ENCODE data around the gene RNASEH2C. TPM values are rescaled to one million over a fixed set of nuclear protein-coding genes. Genes with fewer than 3 reads are reported as not detected.
"Not testable (repeated sequence)": the region's sequence is repeated elsewhere in the genome, so short reads cannot be mapped to it uniquely, and the experiment has no call there.

Gene RNASEH2C
- polyA plus RNA-seq, 4 donors = 36.9 to 65.1 (median 50.2) TPM

GRCh38 chr11:65745049-65745448, 24.5 kb upstream of the RNASEH2C start:
- WGBS, 3 donors = 90 to 92% (median 92%) methylated on average over 17 of the region's 17 CpGs
- no peaks in the 10 kb centered on the region for H3K4me1 ChIP-seq (ENCODE audit: control insufficient read depth in 3 of 3, insufficient read depth in 2 of 3, low read depth in 1 of 3, low read length in 2 of 3)
- FAIRE-seq (no peak), DNase-seq (no peak)
- no peaks in the 10 kb centered on the region for H3K9me3 ChIP-seq (ENCODE audit: control insufficient read depth in 2 of 2, insufficient read depth in 1 of 2, low read depth in 1 of 2, low read length in 1 of 2)
- peaks cover 0 to 8% (median 4%) of the 10 kb centered on the region in 3 donors for H3K27me3 ChIP-seq (ENCODE audit: control insufficient read depth in 3 of 3, insufficient read depth in 3 of 3, low read length in 3 of 3)
- no peaks in the 10 kb centered on the region for H3K36me3 ChIP-seq (ENCODE audit: control insufficient read depth in 3 of 3, insufficient read depth in 2 of 3, low read depth in 1 of 3, low read length in 3 of 3)
- no peak overlapping the region for H3K27ac ChIP-seq (ENCODE audit: low read depth in 1 of 3, low read length in 2 of 3)
- H3K4me3 ChIP-seq (ENCODE audit: low read depth in 1 of 3, low read length in 3 of 3) = no peak overlapping the region

DNA sequence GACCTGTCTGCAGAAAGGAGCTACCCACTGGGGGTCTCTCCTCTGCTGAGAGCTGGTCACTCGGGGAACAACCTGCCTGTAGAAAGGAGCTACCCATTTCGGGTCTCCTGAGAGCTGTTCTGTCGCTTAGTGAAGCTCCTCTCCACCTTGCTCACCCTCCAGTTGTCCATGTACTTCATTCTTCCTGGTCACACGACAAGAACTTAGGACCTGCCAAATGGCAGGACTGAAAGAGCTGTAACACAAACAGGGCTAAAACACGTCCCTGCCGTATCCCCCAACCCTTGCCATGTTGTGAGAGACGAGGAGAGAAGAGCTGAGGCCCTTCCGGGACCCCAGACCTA, 24.1 kb upstream of the RNASEH2C start:
- Histone ChIP-seq H3K9me3 (ENCODE audit: control insufficient read depth in 2 of 2, insufficient read depth in 1 of 2, low read depth in 1 of 2, low read length in 1 of 2) (no peaks in the 10 kb centered on the region), H3K4me1 (ENCODE audit: control insufficient read depth in 3 of 3, insufficient read depth in 2 of 3, low read depth in 1 of 3, low read length in 2 of 3) (no peaks in the 10 kb centered on the region), H3K27me3 (ENCODE audit: control insufficient read depth in 3 of 3, insufficient read depth in 3 of 3, low read length in 3 of 3) (peaks cover 0 to 8% (median 4%) of the 10 kb centered on the region in 3 donors), H3K36me3 (ENCODE audit: control insufficient read depth in 3 of 3, insufficient read depth in 2 of 3, low read depth in 1 of 3, low read length in 3 of 3) (no peaks in the 10 kb centered on the region), H3K27ac (ENCODE audit: low read depth in 1 of 3, low read length in 2 of 3) (no peak overlapping the region), H3K4me3 (ENCODE audit: low read depth in 1 of 3, low read length in 3 of 3) (no peak overlapping the region)
- WGBS, 3 donors = 78 to 85% (median 81%) methylated on average over 8 of the region's 8 CpGs
- DNase-seq (no peak), FAIRE-seq (no peak)

DNA sequence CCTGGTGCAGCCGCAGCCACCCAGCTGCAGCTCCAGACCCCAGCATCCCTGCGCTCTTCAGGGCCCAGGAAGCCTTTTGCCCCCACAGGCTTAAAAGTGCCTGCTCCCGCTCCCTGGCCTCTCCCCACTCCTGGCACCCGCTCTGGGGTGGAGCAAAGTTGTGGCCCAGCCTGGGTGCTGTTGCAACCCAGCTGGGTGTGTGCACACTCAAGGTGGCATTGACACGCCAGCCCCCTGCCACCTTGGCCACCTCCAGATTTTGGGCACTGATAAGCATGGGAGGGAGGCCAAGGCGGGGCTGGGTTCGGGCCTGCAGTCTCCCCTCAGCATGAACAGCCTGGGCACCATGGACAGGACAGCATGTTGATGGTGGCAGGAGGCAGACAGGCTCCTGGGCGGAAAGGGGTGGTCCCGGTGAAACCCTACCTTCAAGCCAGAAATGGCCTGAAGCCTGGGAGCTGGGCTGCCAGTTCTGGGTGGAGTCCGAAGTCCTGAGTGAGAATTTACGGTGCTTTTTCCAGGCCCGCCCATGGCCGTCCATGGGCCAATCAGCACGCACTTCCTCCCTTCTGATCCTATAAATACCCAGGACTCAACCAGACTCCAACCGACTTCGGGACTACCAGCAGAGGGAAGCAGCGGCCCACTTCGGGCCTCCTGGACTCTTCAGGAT, 23.6 kb upstream of the RNASEH2C start:
- Histone ChIP-seq H3K27me3 (ENCODE audit: control insufficient read depth in 3 of 3, insufficient read depth in 3 of 3, low read length in 3 of 3) (peaks cover 0 to 8% (median under 1%) of the 10 kb centered on the region in 3 donors), H3K4me1 (ENCODE audit: control insufficient read depth in 3 of 3, insufficient read depth in 2 of 3, low read depth in 1 of 3, low read length in 2 of 3) (no peaks in the 10 kb centered on the region), H3K36me3 (ENCODE audit: control insufficient read depth in 3 of 3, insufficient read depth in 2 of 3, low read depth in 1 of 3, low read length in 3 of 3) (no peaks in the 10 kb centered on the region), H3K27ac (ENCODE audit: low read depth in 1 of 3, low read length in 2 of 3) (no peak overlapping the region), H3K9me3 (ENCODE audit: control insufficient read depth in 2 of 2, insufficient read depth in 1 of 2, low read depth in 1 of 2, low read length in 1 of 2) (no peaks in the 10 kb centered on the region), H3K4me3 (ENCODE audit: low read depth in 1 of 3, low read length in 3 of 3) (no peak overlapping the region)
- peak; percentile 35 to 63 for DNase-seq
- FAIRE-seq = no peak
- WGBS, 3 donors = 50 to 77% (median 55%) methylated on average over 17 to 18 of the region's 18 CpGs

DNA sequence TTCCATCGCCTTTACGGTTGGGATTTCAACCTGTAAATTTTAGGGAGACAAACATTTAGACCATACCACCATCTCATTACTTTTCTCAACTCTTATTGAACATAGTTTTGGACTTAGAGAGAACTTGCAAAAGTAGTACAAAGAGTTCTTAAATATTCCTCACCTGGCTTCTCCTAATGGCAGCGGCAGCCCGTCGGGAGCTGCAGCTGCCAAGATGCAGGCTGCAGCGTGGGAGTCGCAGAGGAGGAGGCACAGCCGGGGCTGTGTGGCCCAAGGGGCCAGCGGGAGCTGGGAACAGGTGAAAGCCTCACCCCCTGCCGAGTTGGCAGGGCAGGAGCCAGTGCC, 23.1 kb upstream of the RNASEH2C start:
- DNase-seq (no peak), FAIRE-seq (no peak)
- WGBS, 3 donors = 56 to 86% (median 58%) methylated on average over 10 of the region's 10 CpGs
- Histone ChIP-seq H3K27ac (ENCODE audit: low read depth in 1 of 3, low read length in 2 of 3) (no peak overlapping the region), H3K27me3 (ENCODE audit: control insufficient read depth in 3 of 3, insufficient read depth in 3 of 3, low read length in 3 of 3) (peaks cover 0 to 8% (median 0%) of the 10 kb centered on the region in 3 donors), H3K4me1 (ENCODE audit: control insufficient read depth in 3 of 3, insufficient read depth in 2 of 3, low read depth in 1 of 3, low read length in 2 of 3) (no peaks in the 10 kb centered on the region), H3K4me3 (ENCODE audit: low read depth in 1 of 3, low read length in 3 of 3) (no peak overlapping the region), H3K36me3 (ENCODE audit: control insufficient read depth in 3 of 3, insufficient read depth in 2 of 3, low read depth in 1 of 3, low read length in 3 of 3) (no peaks in the 10 kb centered on the region), H3K9me3 (ENCODE audit: control insufficient read depth in 2 of 2, insufficient read depth in 1 of 2, low read depth in 1 of 2, low read length in 1 of 2) (no peaks in the 10 kb centered on the region)

GRCh38 chr11:65742353-65742752, 21.8 kb upstream of the RNASEH2C start:
- 83 to 93% (median 89%) methylated on average over 1 of the region's 1 CpG for WGBS, 3 donors

DNA sequence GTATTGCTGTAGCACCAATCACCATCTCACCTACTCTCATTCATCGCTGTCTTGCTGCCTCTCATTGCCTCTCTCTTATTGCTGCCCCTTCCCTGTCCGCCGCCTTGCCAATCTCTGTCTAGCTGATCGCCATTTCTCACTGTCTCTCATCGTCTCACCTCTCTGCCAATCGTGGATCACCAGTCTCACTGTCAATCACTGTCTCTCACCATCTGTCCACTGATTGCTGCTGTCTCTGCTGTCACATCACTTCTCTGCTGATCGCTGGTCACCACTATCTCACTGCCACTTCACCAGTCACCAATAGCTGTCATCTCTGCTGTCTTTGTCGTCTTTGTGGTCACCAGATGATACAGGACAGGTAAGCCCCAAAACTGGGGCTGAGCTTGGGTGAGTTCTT, 20.6 kb upstream of the RNASEH2C start:
- WGBS, 3 donors = 77 to 82% (median 78%) methylated on average over 8 of the region's 8 CpGs
- FAIRE-seq (no peak), DNase-seq (no peak)
- peaks cover 0 to 2% of the 10 kb centered on the region in 2 donors for H3K9me3 ChIP-seq (ENCODE audit: control insufficient read depth in 2 of 2, insufficient read depth in 1 of 2, low read depth in 1 of 2, low read length in 1 of 2)
- no peaks in the 10 kb centered on the region for H3K36me3 ChIP-seq (ENCODE audit: control insufficient read depth in 3 of 3, insufficient read depth in 2 of 3, low read depth in 1 of 3, low read length in 3 of 3)
- no peak overlapping the region for H3K4me3 ChIP-seq (ENCODE audit: low read depth in 1 of 3, low read length in 3 of 3)
- H3K27ac ChIP-seq (ENCODE audit: low read depth in 1 of 3, low read length in 2 of 3) = no peak overlapping the region
- peaks cover 0 to 11% (median 3%) of the 10 kb centered on the region in 3 donors for H3K27me3 ChIP-seq (ENCODE audit: control insufficient read depth in 3 of 3, insufficient read depth in 3 of 3, low read length in 3 of 3)
- no peaks in the 10 kb centered on the region for H3K4me1 ChIP-seq (ENCODE audit: control insufficient read depth in 3 of 3, insufficient read depth in 2 of 3, low read depth in 1 of 3, low read length in 2 of 3)

More at GRCh38 chr11:65742353-65742752, 21.8 kb upstream of the RNASEH2C start:
- Histone ChIP-seq H3K4me1 (ENCODE audit: control insufficient read depth in 3 of 3, insufficient read depth in 2 of 3, low read depth in 1 of 3, low read length in 2 of 3) (no peaks in the 10 kb centered on the region), H3K27me3 (ENCODE audit: control insufficient read depth in 3 of 3, insufficient read depth in 3 of 3, low read length in 3 of 3) (peaks cover 0 to 11% (median 3%) of the 10 kb centered on the region in 3 donors), H3K9me3 (ENCODE audit: control insufficient read depth in 2 of 2, insufficient read depth in 1 of 2, low read depth in 1 of 2, low read length in 1 of 2) (no peaks in the 10 kb centered on the region), H3K4me3 (ENCODE audit: low read depth in 1 of 3, low read length in 3 of 3) (no peak overlapping the region), H3K36me3 (ENCODE audit: control insufficient read depth in 3 of 3, insufficient read depth in 2 of 3, low read depth in 1 of 3, low read length in 3 of 3) (no peaks in the 10 kb centered on the region), H3K27ac (ENCODE audit: low read depth in 1 of 3, low read length in 2 of 3) (no peak overlapping the region)
- DNase-seq = no peak
- FAIRE-seq = no peak

GRCh38 chr11:65739022-65739421, 18.4 kb upstream of the RNASEH2C start:
- no peak for FAIRE-seq
- Histone ChIP-seq H3K27me3 (ENCODE audit: control insufficient read depth in 3 of 3, insufficient read depth in 3 of 3, low read length in 3 of 3) (peaks cover 0 to 11% (median 3%) of the 10 kb centered on the region in 3 donors), H3K36me3 (ENCODE audit: control insufficient read depth in 3 of 3, insufficient read depth in 2 of 3, low read depth in 1 of 3, low read length in 3 of 3) (no peaks in the 10 kb centered on the region), H3K4me1 (ENCODE audit: control insufficient read depth in 3 of 3, insufficient read depth in 2 of 3, low read depth in 1 of 3, low read length in 2 of 3) (no peaks in the 10 kb centered on the region), H3K9me3 (ENCODE audit: control insufficient read depth in 2 of 2, insufficient read depth in 1 of 2, low read depth in 1 of 2, low read length in 1 of 2) (peaks cover 0 to 2% of the 10 kb centered on the region in 2 donors), H3K4me3 (ENCODE audit: low read depth in 1 of 3, low read length in 3 of 3) (no peak overlapping the region), H3K27ac (ENCODE audit: low read depth in 1 of 3, low read length in 2 of 3) (no peak overlapping the region)
- no peak for DNase-seq
- WGBS, 3 donors = 72 to 91% (median 77%) methylated on average over 2 of the region's 2 CpGs

GRCh38 chr11:65736810-65737209, 16.2 kb upstream of the RNASEH2C start:
- no peak overlapping the region for H3K27ac ChIP-seq (ENCODE audit: low read depth in 1 of 3, low read length in 2 of 3)
- FAIRE-seq = no peak
- DNase-seq = no peak
- H3K27me3 ChIP-seq (ENCODE audit: control insufficient read depth in 3 of 3, insufficient read depth in 3 of 3, low read length in 3 of 3) = peaks cover 0 to 11% (median 3%) of the 10 kb centered on the region in 3 donors
- no peak overlapping the region for H3K4me3 ChIP-seq (ENCODE audit: low read depth in 1 of 3, low read length in 3 of 3)
- no peaks in the 10 kb centered on the region for H3K36me3 ChIP-seq (ENCODE audit: control insufficient read depth in 3 of 3, insufficient read depth in 2 of 3, low read depth in 1 of 3, low read length in 3 of 3)
- H3K9me3 ChIP-seq (ENCODE audit: control insufficient read depth in 2 of 2, insufficient read depth in 1 of 2, low read depth in 1 of 2, low read length in 1 of 2) = peaks cover 0 to 6% of the 10 kb centered on the region in 2 donors
- H3K4me1 ChIP-seq (ENCODE audit: control insufficient read depth in 3 of 3, insufficient read depth in 2 of 3, low read depth in 1 of 3, low read length in 2 of 3) = no peaks in the 10 kb centered on the region

DNA sequence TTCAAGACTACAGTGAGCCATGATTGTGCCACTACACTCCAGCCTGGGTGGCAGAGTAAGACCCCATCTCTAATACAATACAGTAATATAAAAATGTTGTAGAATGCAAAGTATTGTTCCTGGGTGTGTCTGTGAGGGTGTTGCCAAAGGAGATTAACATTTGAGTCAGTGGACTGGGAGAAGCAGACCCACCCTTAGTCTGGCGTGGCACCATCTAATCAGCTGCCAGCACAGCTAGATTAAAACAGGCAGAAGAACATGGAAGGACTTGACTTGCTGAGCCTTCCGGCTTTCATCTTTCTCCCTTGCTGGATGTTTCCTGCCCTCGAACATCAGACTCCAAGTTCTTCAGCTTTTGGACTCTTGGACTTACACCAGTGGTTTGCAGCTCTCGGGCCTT, 14.5 kb upstream of the RNASEH2C start:
- H3K27ac ChIP-seq (ENCODE audit: low read depth in 1 of 3, low read length in 2 of 3); H3K4me3 ChIP-seq (ENCODE audit: low read depth in 1 of 3, low read length in 3 of 3); H3K9me3 ChIP-seq (ENCODE audit: control insufficient read depth in 2 of 2, insufficient read depth in 1 of 2, low read depth in 1 of 2, low read length in 1 of 2); H3K27me3 ChIP-seq (ENCODE audit: control insufficient read depth in 3 of 3, insufficient read depth in 3 of 3, low read length in 3 of 3); DNase-seq; FAIRE-seq; H3K4me1 ChIP-seq (ENCODE audit: control insufficient read depth in 3 of 3, insufficient read depth in 2 of 3, low read depth in 1 of 3, low read length in 2 of 3); H3K36me3 ChIP-seq (ENCODE audit: control insufficient read depth in 3 of 3, insufficient read depth in 2 of 3, low read depth in 1 of 3, low read length in 3 of 3): not testable (repeated sequence)
- 45 to 71% (median 54%) methylated on average over 4 of the region's 4 CpGs for WGBS, 3 donors
